Tibial nerve (tissue), 4 donors: ENCODE measurements around the gene CCDC3. TPM values are rescaled to one million over a fixed set of nuclear protein-coding genes. Genes with fewer than 3 reads are reported as not detected.
A peak's percentile ranks its signal among the peaks of the same experiment; 100 is the strongest.

ENCODE experiments used
- DNase-seq, 2 donors: peaks; one replicate each; pipeline ENCODE4 v3.0.0-alpha.2; 2019; ENCODE audit warnings: low spot score in 2 of 2
- H3K27ac ChIP-seq, 4 donors: fragments of 200-600 bp; sonication (generic) in 3 of 4; one replicate each; pipeline ENCODE4 v1.5.1; 2017 to 2019; ENCODE audit warnings: mild to moderate bottlenecking in 1 of 4
- H3K27me3 ChIP-seq, 2 donors: fragments of 200-600 bp; sonication (generic) in 1 of 2; one replicate each; pipeline versions ENCODE4 v1.5.1 to v1.6.0; 2017 to 2019
- H3K36me3 ChIP-seq, 3 donors: fragments of 200-600 bp; sonication (generic); one replicate each; pipeline ENCODE4 v1.5.1; 2018 to 2019
- H3K4me1 ChIP-seq, 4 donors: fragments of 200-600 bp; sonication (generic) in 3 of 4; one replicate each; pipeline ENCODE4 v1.5.1; 2017 to 2019
- H3K4me3 ChIP-seq, 4 donors: fragments of 200-600 bp; sonication (generic) in 3 of 4; one replicate each; pipeline ENCODE4 v1.5.1; 2017 to 2019; ENCODE audit warnings: mild to moderate bottlenecking in 1 of 4, moderate library complexity in 1 of 4
- H3K9me3 ChIP-seq, 4 donors: fragments of 200-600 bp; sonication (generic) in 3 of 4; one replicate each; pipeline ENCODE4 v1.5.1; 2017 to 2019
- EP300 ChIP-seq, 2 donors: sonication (generic); formaldehyde crosslinking; IDR thresholded peaks; one replicate each; pipeline ENCODE4 v1.6.1; 2017; ENCODE audit warnings: antibody characterized with exemption in 2 of 2, mild to moderate bottlenecking in 1 of 2
- POLR2A ChIP-seq, 2 donors: fragments of 450-650 bp; IDR thresholded peaks; one replicate each; pipeline ENCODE4 v1.6.1; 2017; ENCODE audit warnings: antibody characterized with exemption in 2 of 2, mild to moderate bottlenecking in 2 of 2, moderate library complexity in 2 of 2
- WGBS, 2 donors: methylation state at CpG; one replicate each; pipeline ENCODE4 v1.1.5; 2018; 5-methylcytosine and 5-hydroxymethylcytosine counted together
- small RNA-seq: library from RNA; depleted of rRNA; stranded (forward); fragments of <200 nt; gene quantifications from one replicate; pipeline ENCODE3, GENCODE V24; 2016
- total RNA-seq, 4 donors: library from RNA; depleted of rRNA; stranded (reverse); fragments of >200 nt; gene quantifications; one replicate each; pipeline ENCODE4 v1.1.0, GENCODE V29; 2016
- TF ChIP-seq, protein P1 (sequence below), 5 experiments: fragments of 200-600 bp in 3 of 5; fragments of 450-650 bp in 2 of 5; sonication (generic) in 3 of 5; IDR thresholded peaks; one replicate each; pipeline ENCODE4 v1.5.1; 2016 to 2019; ENCODE audit warnings: antibody characterized with exemption in 5 of 5, mild to moderate bottlenecking in 3 of 5, moderate library complexity in 2 of 5

CCDC3 gene
- total RNA-seq, 4 donors from 2014 or later: 73.2 to 188 (median 149) TPM

- no peak for DNase-seq
- Histone ChIP-seq H3K36me3 (no peaks in the 10 kb centered on the region), H3K4me3 (no peak overlapping the region), H3K27ac (peak overlapping the region in 1 of 4 donors; percentile 7), H3K9me3 (no peaks in the 10 kb centered on the region), H3K27me3 (no peaks in the 10 kb centered on the region), H3K4me1 (peaks cover 0 to 25% (median 2%) of the 10 kb centered on the region in 4 donors)
- no peak for TF ChIP-seq EP300 (IDR thresholded peaks at IDR 0.05)
- TF ChIP-seq POLR2A (IDR thresholded peaks at IDR 0.05): no peak
- TF ChIP-seq, protein P1, sequence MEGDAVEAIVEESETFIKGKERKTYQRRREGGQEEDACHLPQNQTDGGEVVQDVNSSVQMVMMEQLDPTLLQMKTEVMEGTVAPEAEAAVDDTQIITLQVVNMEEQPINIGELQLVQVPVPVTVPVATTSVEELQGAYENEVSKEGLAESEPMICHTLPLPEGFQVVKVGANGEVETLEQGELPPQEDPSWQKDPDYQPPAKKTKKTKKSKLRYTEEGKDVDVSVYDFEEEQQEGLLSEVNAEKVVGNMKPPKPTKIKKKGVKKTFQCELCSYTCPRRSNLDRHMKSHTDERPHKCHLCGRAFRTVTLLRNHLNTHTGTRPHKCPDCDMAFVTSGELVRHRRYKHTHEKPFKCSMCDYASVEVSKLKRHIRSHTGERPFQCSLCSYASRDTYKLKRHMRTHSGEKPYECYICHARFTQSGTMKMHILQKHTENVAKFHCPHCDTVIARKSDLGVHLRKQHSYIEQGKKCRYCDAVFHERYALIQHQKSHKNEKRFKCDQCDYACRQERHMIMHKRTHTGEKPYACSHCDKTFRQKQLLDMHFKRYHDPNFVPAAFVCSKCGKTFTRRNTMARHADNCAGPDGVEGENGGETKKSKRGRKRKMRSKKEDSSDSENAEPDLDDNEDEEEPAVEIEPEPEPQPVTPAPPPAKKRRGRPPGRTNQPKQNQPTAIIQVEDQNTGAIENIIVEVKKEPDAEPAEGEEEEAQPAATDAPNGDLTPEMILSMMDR (IDR thresholded peaks at IDR 0.05): no peak
- WGBS, 2 donors: 42 to 44% methylated on average over 20 of the region's 20 CpGs
These were observed 152.0 kb downstream of the CCDC3 start for GRCh38 chr10:12849319-12850181.

DNA sequence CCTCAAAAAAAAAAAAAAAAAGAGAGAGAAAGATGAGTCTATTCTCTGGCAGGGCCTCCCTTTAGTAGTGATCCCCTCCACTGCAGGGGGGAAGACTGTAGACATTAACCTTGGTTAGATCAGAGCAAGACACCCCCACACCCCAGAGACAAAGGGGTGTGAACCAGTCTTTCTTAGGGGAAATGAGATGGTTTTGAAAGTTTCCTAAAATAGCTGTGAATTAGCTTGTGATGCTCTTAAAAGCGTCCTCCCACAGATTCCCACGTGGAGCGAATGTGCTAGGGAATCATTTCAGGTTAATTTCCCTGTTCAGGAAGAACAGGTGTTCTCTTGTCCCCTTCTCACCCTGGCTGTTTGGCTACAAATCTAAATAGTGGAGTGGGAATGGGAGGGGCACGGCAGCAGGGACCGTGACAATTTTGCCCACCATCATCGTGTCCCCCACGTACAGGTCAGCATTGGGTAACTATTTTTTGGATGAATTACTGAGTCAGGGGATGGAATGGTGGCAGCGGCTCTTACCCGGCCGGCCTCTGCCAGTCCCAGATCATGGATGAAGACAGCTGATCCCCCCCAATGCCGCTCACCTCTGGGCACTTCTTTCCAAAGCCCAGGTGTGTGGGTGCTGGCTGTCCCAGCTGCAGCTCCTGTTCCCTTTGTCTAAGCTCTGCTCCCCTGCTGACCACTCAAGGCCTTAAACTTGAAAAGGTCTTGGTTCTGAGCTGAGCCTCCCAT, 152.9 kb downstream of the CCDC3 start:
- no peaks in the 10 kb centered on the region for H3K9me3 ChIP-seq
- H3K4me3 ChIP-seq: no peak overlapping the region
- 80 to 85% methylated on average over 11 of the region's 11 CpGs for WGBS, 2 donors
- no peak for DNase-seq
- H3K27ac ChIP-seq: peak overlapping the region in 1 of 4 donors; percentile 7
- peaks cover 0 to 28% (median 3%) of the 10 kb centered on the region in 4 donors for H3K4me1 ChIP-seq
- no peaks in the 10 kb centered on the region for H3K36me3 ChIP-seq
- no peaks in the 10 kb centered on the region for H3K27me3 ChIP-seq
- TF ChIP-seq, protein P1 (IDR thresholded peaks at IDR 0.05): no peak
- TF ChIP-seq EP300 (IDR thresholded peaks at IDR 0.05): no peak
- no peak for TF ChIP-seq POLR2A (IDR thresholded peaks at IDR 0.05)

- TF ChIP-seq POLR2A (IDR thresholded peaks at IDR 0.05): no peak
- TF ChIP-seq, protein P1 (IDR thresholded peaks at IDR 0.05): no peak
- TF ChIP-seq EP300 (IDR thresholded peaks at IDR 0.05): no peak
- 69 to 74% methylated on average over 13 to 14 of the region's 14 CpGs for WGBS, 2 donors
- no peak overlapping the region for H3K4me3 ChIP-seq
These were observed 154.0 kb downstream of the CCDC3 start for GRCh38 chr10:12847361-12847975.

DNA sequence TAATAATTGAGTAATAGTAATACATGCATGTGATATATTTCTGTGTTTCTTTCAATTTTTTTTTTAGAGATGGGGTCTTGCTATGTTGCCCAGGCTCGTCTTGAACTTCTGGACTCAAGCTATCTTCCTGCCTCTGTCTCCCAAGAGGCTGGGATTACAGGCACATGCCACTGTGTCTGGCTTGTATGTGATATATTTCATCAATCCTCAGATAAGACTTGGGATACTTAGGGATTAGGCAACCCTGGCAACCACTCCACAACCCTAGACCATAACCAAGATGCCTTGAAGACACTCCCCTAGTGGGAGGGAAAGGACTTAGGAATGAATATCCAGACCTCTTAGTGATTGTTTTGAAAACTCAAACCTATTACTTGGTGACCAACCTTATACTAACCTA, 154.8 kb downstream of the CCDC3 start:
- TF ChIP-seq, protein P1 (IDR thresholded peaks at IDR 0.05): no peak
- TF ChIP-seq EP300 (IDR thresholded peaks at IDR 0.05) (no peak), POLR2A (IDR thresholded peaks at IDR 0.05) (no peak)

More at GRCh38 chr10:12847361-12847975, 154.0 kb downstream of the CCDC3 start:
- Histone ChIP-seq H3K27me3 (no peaks in the 10 kb centered on the region), H3K9me3 (no peaks in the 10 kb centered on the region), H3K27ac (no peak overlapping the region), H3K4me1 (peaks cover 0 to 28% (median 3%) of the 10 kb centered on the region in 4 donors), H3K36me3 (no peaks in the 10 kb centered on the region)
- DNase-seq: no peak

More for the DNA sequence above, 154.8 kb downstream of the CCDC3 start:
- H3K36me3 ChIP-seq: no peaks in the 10 kb centered on the region
- no peaks in the 10 kb centered on the region for H3K27me3 ChIP-seq
- peak in 1 of 2 donors; percentile 21 for DNase-seq
- H3K9me3 ChIP-seq: no peaks in the 10 kb centered on the region
- H3K4me3 ChIP-seq: no peak overlapping the region
- peaks cover 0 to 28% (median 3%) of the 10 kb centered on the region in 4 donors for H3K4me1 ChIP-seq
- WGBS, 2 donors: 0 to 90% methylated on average over 1 of the region's 1 CpG
- no peak overlapping the region for H3K27ac ChIP-seq

Small RNA genes within 50 kb of the gene (small RNA-seq; reads per million reads assigned to genes)
- gene RNA5SP300: not detected

Other genes starting within 250 kb of the CCDC3 start
- gene OPTN, start 98.5 kb upstream of the CCDC3 start, total RNA-seq: 10 to 100 TPM; 62.1 to 81.5 (median 73.7) TPM
- under 1 TPM in 1 of 4 donors, not detected in 3; 0.22 TPM for gene MCM10, start 159.8 kb upstream of the CCDC3 start, total RNA-seq
- not detected for gene UCMA, start 232.7 kb upstream of the CCDC3 start, total RNA-seq